Measurements from ENCODE around the gene DPPA5. TPM values are rescaled to one million over a fixed set of nuclear protein-coding genes. Genes with fewer than 3 reads are reported as not detected.

The DPPA5 gene, protein sequence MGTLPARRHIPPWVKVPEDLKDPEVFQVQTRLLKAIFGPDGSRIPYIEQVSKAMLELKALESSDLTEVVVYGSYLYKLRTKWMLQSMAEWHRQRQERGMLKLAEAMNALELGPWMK
- total RNA-seq = not detected
- polyA plus RNA-seq = not detected
- long read RNA-seq, donor 1 = 0 reads
- long read RNA-seq, donor 2 = 0 reads
- long read RNA-seq, donor 3 = 0 reads
- long read RNA-seq, donor 4 = 0 reads
- long read RNA-seq, donor 5 = 0 reads

GRCh38 chr6:73353636-73354593 is at the start of gene DPPA5:
DPPA5 (minus strand) TSS chr6:73354276; CDS start chr6:73354225, 51 bp downstream.
- Histone ChIP-seq H3K27ac (ENCODE audit: low read depth in 1 of 2, low read length in 1 of 2) (no peak within 1 kb of the TSS), H3K4me3 (no peak within 1 kb of the TSS), H3K27me3 (ENCODE audit: control insufficient read depth in 3 of 3, insufficient read depth in 3 of 3, low read length in 2 of 3) (peaks cover 0 to 6% (median 0%) of the 10 kb centered on the region in 3 donors), H3K4me1 (ENCODE audit: control insufficient read depth in 5 of 5, insufficient read depth in 5 of 5, low read length in 5 of 5) (no peaks in the 10 kb centered on the region), H3K9me3 (ENCODE audit: control insufficient read depth in 4 of 4, insufficient read depth in 3 of 4, low read length in 3 of 4) (no peaks in the 10 kb centered on the region), H3K9ac (ENCODE audit: insufficient read depth in 1 of 2, low read length in 2 of 2) (no peak within 1 kb of the TSS), H3K36me3 (ENCODE audit: control insufficient read depth in 4 of 4, insufficient read depth in 4 of 4, low read length in 4 of 4) (no peaks in the 10 kb centered on the region)
- no peak for ATAC-seq (ENCODE audit: insufficient read depth, low FRiP score)
- no peak for TF ChIP-seq CTCF (IDR thresholded peaks at IDR 0.05; ENCODE audit: control extremely low read depth, extremely low read depth)
- DNase-seq = no peak
- 87 to 94% methylated on average over 53 to 59 of the region's 59 CpGs for WGBS, 2 donors

- DNase-seq (no peak), ATAC-seq (ENCODE audit: insufficient read depth, low FRiP score) (no peak)
- Histone ChIP-seq H3K9me3 (ENCODE audit: control insufficient read depth in 4 of 4, insufficient read depth in 3 of 4, low read length in 3 of 4) (no peaks in the 10 kb centered on the region), H3K4me1 (ENCODE audit: control insufficient read depth in 5 of 5, insufficient read depth in 5 of 5, low read length in 5 of 5) (no peaks in the 10 kb centered on the region), H3K36me3 (ENCODE audit: control insufficient read depth in 4 of 4, insufficient read depth in 4 of 4, low read length in 4 of 4) (no peaks in the 10 kb centered on the region), H3K9ac (ENCODE audit: insufficient read depth in 1 of 2, low read length in 2 of 2) (no peak overlapping the region), H3K27me3 (ENCODE audit: control insufficient read depth in 3 of 3, insufficient read depth in 3 of 3, low read length in 2 of 3) (no peaks in the 10 kb centered on the region), H3K4me3 (no peak overlapping the region), H3K27ac (ENCODE audit: low read depth in 1 of 2, low read length in 1 of 2) (no peak overlapping the region)
- no peak for TF ChIP-seq CTCF (IDR thresholded peaks at IDR 0.05; ENCODE audit: control extremely low read depth, extremely low read depth)
Observed at GRCh38 chr6:73400656-73401055, 46.6 kb upstream of the DPPA5 start.

GRCh38 chr6:73395875-73396274 is 41.8 kb upstream of the DPPA5 start:
- no peak overlapping the region for H3K4me3 ChIP-seq
- 97 to 98% methylated on average over 10 of the region's 10 CpGs for WGBS, 2 donors
- TF ChIP-seq CTCF (IDR thresholded peaks at IDR 0.05; ENCODE audit: control extremely low read depth, extremely low read depth) = no peak

More at GRCh38 chr6:73395875-73396274, 41.8 kb upstream of the DPPA5 start:
- Histone ChIP-seq H3K27me3 (ENCODE audit: control insufficient read depth in 3 of 3, insufficient read depth in 3 of 3, low read length in 2 of 3) (no peaks in the 10 kb centered on the region), H3K27ac (ENCODE audit: low read depth in 1 of 2, low read length in 1 of 2) (no peak overlapping the region), H3K4me1 (ENCODE audit: control insufficient read depth in 5 of 5, insufficient read depth in 5 of 5, low read length in 5 of 5) (no peaks in the 10 kb centered on the region), H3K9me3 (ENCODE audit: control insufficient read depth in 4 of 4, insufficient read depth in 3 of 4, low read length in 3 of 4) (no peaks in the 10 kb centered on the region), H3K9ac (ENCODE audit: insufficient read depth in 1 of 2, low read length in 2 of 2) (no peak overlapping the region), H3K36me3 (ENCODE audit: control insufficient read depth in 4 of 4, insufficient read depth in 4 of 4, low read length in 4 of 4) (no peaks in the 10 kb centered on the region)
- DNase-seq (no peak), ATAC-seq (ENCODE audit: insufficient read depth, low FRiP score) (no peak)

Data from lung (tissue), 16 donors.